DMS 273 treated with DMSO at 0.1 percent for 48 hours (cell line): Measurements from ENCODE around the gene MMEL1.
"Not testable (repeated sequence)": the region's sequence is repeated elsewhere in the genome, so short reads cannot be mapped to it uniquely, and the experiment has no call there.

Experiments used
- DNase-seq: peaks from one replicate; lab custom pipeline; 2025; lab: John Stamatoyannopoulos, UW

MMEL1 gene

GRCh38 chr1:2557482-2558400 lies 75.1 kb downstream of the MMEL1 start:
- DNase-seq = no peak

- no peak for DNase-seq
Observed at GRCh38 chr1:2556678-2557481, 75.9 kb downstream of the MMEL1 start.

GRCh38 chr1:2556277-2556677 lies 76.5 kb downstream of the MMEL1 start, which contains the start of gene TNFRSF14:
Gene TNFRSF14 (plus strand): TSS chr1:2556371. CDS start chr1:2556665, 294 bp downstream.
- DNase-seq = no peak

GRCh38 chr1:2555634-2556276 lies 77.1 kb downstream of the MMEL1 start:
- DNase-seq = no peak

- no peak for DNase-seq
Observed at GRCh38 chr1:2554621-2555387, 78.0 kb downstream of the MMEL1 start.

GRCh38 chr1:2553871-2554620 lies 78.8 kb downstream of the MMEL1 start:
- no peak for DNase-seq

GRCh38 chr1:2553076-2553475 lies 79.7 kb downstream of the MMEL1 start:
- not testable (repeated sequence) for DNase-seq

GRCh38 chr1:2552189-2552588 lies 80.6 kb downstream of the MMEL1 start:
- no peak for DNase-seq

- not testable (repeated sequence) for DNase-seq
Observed at GRCh38 chr1:2551544-2551943, 81.3 kb downstream of the MMEL1 start.

- not testable (repeated sequence) for DNase-seq
Observed at GRCh38 chr1:2550309-2550861, 82.4 kb downstream of the MMEL1 start.

- not testable (repeated sequence) for DNase-seq
Observed at GRCh38 chr1:2549367-2550029, 83.3 kb downstream of the MMEL1 start.

- DNase-seq = no peak
Observed at GRCh38 chr1:2548068-2548589, 84.7 kb downstream of the MMEL1 start.

GRCh38 chr1:2547210-2548067 lies 85.4 kb downstream of the MMEL1 start:
- no peak for DNase-seq

- DNase-seq = peak; percentile 25
Observed at GRCh38 chr1:2546515-2547209, 86.2 kb downstream of the MMEL1 start.

GRCh38 chr1:2545754-2546514 lies 86.9 kb downstream of the MMEL1 start:
- no peak for DNase-seq

GRCh38 chr1:2544875-2545640 lies 87.8 kb downstream of the MMEL1 start:
- DNase-seq = no peak
